Left colon (tissue), 2 donors: ENCODE data around the gene TOGARAM2. TPM values are rescaled to one million over a fixed set of nuclear protein-coding genes. Genes with fewer than 3 reads are reported as not detected.
"Not testable (repeated sequence)": the region's sequence is repeated elsewhere in the genome, so short reads cannot be mapped to it uniquely, and the experiment has no call there.

Experiments
- ATAC-seq: fragments of 200-7000 bp; cut with Tn5 transposase; one replicate; pipeline ENCODE4 v1.9.1; 2020; ENCODE audit warnings: mild to moderate bottlenecking, moderate library complexity
- DNase-seq, 2 donors: peaks; one replicate each; pipeline ENCODE4 v3.0.0-alpha.2; 2020
- intact Hi-C, 2 donors: fragments of 100-400 bp; cut with DNase I in 1 of 2; cut with micrococcal nuclease in 1 of 2; formaldehyde crosslinking; loops; one replicate each; pipeline versions ENCODE4 v1.11.2 to v1.14.0; 2022; cut with DNase I, micrococcal nuclease
- total RNA-seq, 2 donors: library from RNA; stranded (reverse); fragmentation: NEBNext Ultra II Directional; extraction: Animal tissue kit (Norgen Biotek cat#: 25700); gene quantifications; one replicate each; pipeline ENCODE4 v1.2.1, GENCODE V29; 2021
- donor health status: DM: no; HTN: no; CAD: no.
- donor health status: DM: yes; HTN: yes; CAD: no.

Gene TOGARAM2
- total RNA-seq, 2 donors from 2014 or later, result 0.17 to 0.64 TPM

- intact Hi-C loops, result no loop called here
- ATAC-seq (no peak), DNase-seq (no peak)
Measured at GRCh38 chr2:29080886-29081743, 100.0 kb downstream of the TOGARAM2 start.

GRCh38 chr2:29082804-29083495, 101.9 kb downstream of the TOGARAM2 start:
- ATAC-seq (no peak), DNase-seq (no peak)
- intact Hi-C loops, result no loop called here

GRCh38 chr2:29084554-29084953, 103.5 kb downstream of the TOGARAM2 start:
- ATAC-seq, result no peak
- intact Hi-C loops, result no loop called here

GRCh38 chr2:29090311-29090710, 109.2 kb downstream of the TOGARAM2 start:
- intact Hi-C loops, ATAC-seq, DNase-seq: not testable (repeated sequence)

More at GRCh38 chr2:29084554-29084953, 103.5 kb downstream of the TOGARAM2 start:
- DNase-seq, result no peak

- ATAC-seq, result no peak
- intact Hi-C loops, result no loop called here
Measured at GRCh38 chr2:29096969-29097368, 115.9 kb downstream of the TOGARAM2 start.

GRCh38 chr2:29097569-29097968, 116.5 kb downstream of the TOGARAM2 start:
- intact Hi-C loops, result no loop called here
- ATAC-seq (no peak), DNase-seq (no peak)

More at GRCh38 chr2:29096969-29097368, 115.9 kb downstream of the TOGARAM2 start:
- no peak for DNase-seq

- ATAC-seq (no peak), DNase-seq (no peak)
- intact Hi-C loops, result no loop called here
Measured at GRCh38 chr2:29100564-29100963, 119.5 kb downstream of the TOGARAM2 start.

Other genes starting within 250 kb of the TOGARAM2 start
- 100 to 1,000 TPM; 283 to 395 TPM for gene PPP1CB, start 229.5 kb upstream of the TOGARAM2 start, total RNA-seq
- 1 to 10 TPM; 1.5 to 1.6 TPM for gene SPDYA, start 170.5 kb upstream of the TOGARAM2 start, total RNA-seq
- gene TRMT61B, start 111.0 kb upstream of the TOGARAM2 start, total RNA-seq, result 10 to 100 TPM in 1 of 2 donors, 1 to 10 TPM in 1; 8.3 to 12.1 TPM
- 10 to 100 TPM; 30.8 to 38.2 TPM for gene WDR43, start 86.6 kb upstream of the TOGARAM2 start, total RNA-seq
- not detected for gene PCARE, start 93.2 kb downstream of the TOGARAM2 start, total RNA-seq
- 1 to 10 TPM; 3.5 to 7.3 TPM for gene CLIP4, start 134.1 kb downstream of the TOGARAM2 start, total RNA-seq